HepG2 (cell line): ENCODE data around the gene SLC5A10. TPM values are rescaled to one million over a fixed set of nuclear protein-coding genes. Genes with fewer than 3 reads are reported as not detected.

ENCODE experiments used
- ATF6 ChIP-seq: sonication (generic); formaldehyde crosslinking; conservative IDR thresholded peaks from 2 replicates; pipeline ENCODE4 v1.4.0; 2020; ENCODE audit warnings: missing genetic modification reagents
- ATF7 ChIP-seq, 2 experiments: fragments of 450-650 bp in 1 of 2; sonication (generic) in 1 of 2; formaldehyde crosslinking in 1 of 2; IDR thresholded peaks; 2 replicates each; pipeline versions ENCODE4 v1.4.0 to v1.6.1; 2016 to 2020; ENCODE audit warnings: antibody characterized with exemption in 1 of 2, mild to moderate bottlenecking in 1 of 2, missing genetic modification reagents in 1 of 2
- DMAP1 ChIP-seq: IDR thresholded peaks from 2 replicates; pipeline ENCODE4 v1.6.1; 2016
- FOSL2 ChIP-seq: sonication (generic); formaldehyde crosslinking; IDR thresholded peaks from 2 replicates; pipeline ENCODE4 v1.4.0; 2020; ENCODE audit warnings: missing genetic modification reagents
- GATA4 ChIP-seq: sonication (generic); IDR thresholded peaks from 2 replicates; pipeline ENCODE4 v1.6.1; 2016; ENCODE audit warnings: antibody characterized with exemption, low read depth, borderline replicate concordance
- HDAC2 ChIP-seq: sonication (generic); formaldehyde crosslinking; IDR thresholded peaks from 2 replicates; pipeline ENCODE4 v1.4.0; 2020; ENCODE audit warnings: missing genetic modification reagents
- HHEX ChIP-seq: IDR thresholded peaks from 2 replicates; pipeline ENCODE4 v1.6.1; 2016; ENCODE audit warnings: control low read depth
- HNF4G ChIP-seq, 2 experiments: sonication (generic) in 1 of 2; formaldehyde crosslinking in 1 of 2; IDR thresholded peaks; 2 replicates each; pipeline versions ENCODE4 v1.4.0 to v1.6.1; 2011 to 2020; ENCODE audit warnings: borderline replicate concordance in 2 of 2, low read depth in 2 of 2, mild to moderate bottlenecking in 2 of 2, low read length in 1 of 2, missing genetic modification reagents in 1 of 2, moderate library complexity in 1 of 2
- HNRNPUL1 ChIP-seq: fragments of 200-400 bp; formaldehyde crosslinking; IDR thresholded peaks from 2 replicates; pipeline ENCODE4 v1.6.1; 2017; ENCODE audit warnings: low read depth, mild to moderate bottlenecking, low read length, moderate library complexity
- LRRFIP1 ChIP-seq: sonication (generic); formaldehyde crosslinking; conservative IDR thresholded peaks from 2 replicates; pipeline ENCODE4 v1.4.0; 2020; ENCODE audit warnings: missing genetic modification reagents
- RBM22 ChIP-seq: fragments of 200-400 bp; formaldehyde crosslinking; optimal IDR thresholded peaks from 2 replicates; pipeline ENCODE3; 2017; ENCODE audit warnings: mild to moderate bottlenecking, low read length, moderate library complexity
- RXRB ChIP-seq: IDR thresholded peaks from 2 replicates; pipeline ENCODE4 v1.6.1; 2016; ENCODE audit warnings: borderline replicate concordance, missing genetic modification reagents, missing compliant biosample characterization
- SMAD3 ChIP-seq: sonication (generic); formaldehyde crosslinking; IDR thresholded peaks from 2 replicates; pipeline ENCODE4 v1.4.0; 2020; ENCODE audit warnings: missing genetic modification reagents
- ZNF281 ChIP-seq: sonication (generic); formaldehyde crosslinking; IDR thresholded peaks from 2 replicates; pipeline ENCODE4 v1.4.0; 2020; ENCODE audit warnings: missing genetic modification reagents, borderline replicate concordance
- ZNF292 ChIP-seq: sonication (generic); formaldehyde crosslinking; IDR thresholded peaks from 2 replicates; pipeline ENCODE4 v1.8.1; 2022; ENCODE audit warnings: mild to moderate bottlenecking, low read depth, missing genetic modification reagents, borderline replicate concordance
- ZNF451 ChIP-seq: sonication (generic); formaldehyde crosslinking; IDR thresholded peaks from 2 replicates; pipeline ENCODE4 v1.5.0; 2020; ENCODE audit warnings: mild to moderate bottlenecking, missing genetic modification reagents
- ZNF552 ChIP-seq: sonication (generic); formaldehyde crosslinking; IDR thresholded peaks from 2 replicates; pipeline ENCODE4 v1.9.0; 2022; ENCODE audit warnings: missing genetic modification reagents, mild to moderate bottlenecking, borderline replicate concordance
- ZNF75D ChIP-seq: sonication (generic); formaldehyde crosslinking; IDR thresholded peaks from 2 replicates; pipeline ENCODE4 v1.8.1; 2023; ENCODE audit warnings: missing genetic modification reagents, mild to moderate bottlenecking, borderline replicate concordance
- ZNF784 ChIP-seq: sonication (generic); formaldehyde crosslinking; IDR thresholded peaks from 2 replicates; pipeline ENCODE4 v1.5.1; 2020; ENCODE audit warnings: missing genetic modification reagents, mild to moderate bottlenecking, borderline replicate concordance
- ZNF788 ChIP-seq: sonication (generic); formaldehyde crosslinking; IDR thresholded peaks from 2 replicates; pipeline ENCODE4 v1.5.0; 2020; ENCODE audit warnings: mild to moderate bottlenecking, missing genetic modification reagents, borderline replicate concordance
- polyA plus RNA-seq, 8 experiments: library from polyadenylated mRNA; depleted of rRNA in 3 of 8; stranded (reverse) in 7 of 8; unstranded in 1 of 8; fragments of >200 nt; fragmentation: Illumina TruSeq in 4 of 8; extraction: Trizol in 4 of 8; gene quantifications; 2 replicates each; pipeline versions ENCODE4 v1.2.1 to v1.2.3, GENCODE V29; 2011 to 2016; ENCODE audit warnings: low read depth in 4 of 8, missing spikeins in 1 of 8, mixed read lengths in 1 of 8; ENCODE audit not compliant: insufficient read depth in 1 of 8
- total RNA-seq, 5 experiments: library from RNA; depleted of rRNA; stranded (reverse); fragments of >200 nt; fragmentation: Illumina TruSeq; extraction: Trizol; gene quantifications; 2 replicates each; pipeline ENCODE4 v1.2.3, GENCODE V29; 2016; ENCODE audit warnings: low read depth in 1 of 5

Gene SLC5A10
- total and polyA plus RNA-seq, 2 of the 13 experiments (the other 11 are each of a cell fraction or from before 2014, with no cell fraction given): 0.05 TPM; not detected in 1

- TF ChIP-seq ZNF552 (no peak), HDAC2 (CRISPR knock-in tag) (0 out of 2 replicates have a peak, but pooled peaks have one; percentile 9), ATF6 (CRISPR knock-in tag) (no peak), ZNF451 (peak; percentile 56; the same call in 1 of the 2 replicates), ZNF75D (CRISPR knock-in tag) (no peak), ZNF281 (CRISPR knock-in tag) (no peak), ATF7 (IDR thresholded peaks at IDR 0.05) (no peak), ATF7 (CRISPR knock-in tag; IDR thresholded peaks at IDR 0.05) (no peak), HNRNPUL1 (no peak), LRRFIP1 (CRISPR knock-in tag) (no peak), GATA4 (no peak), ZNF788 (CRISPR knock-in tag) (0 out of 2 replicates have a peak, but pooled peaks have one; percentile 20), DMAP1 (CRISPR knock-in tag) (no peak), ZNF292 (CRISPR knock-in tag) (0 out of 2 replicates have a peak, but pooled peaks have one; percentile 14), HNF4G (IDR thresholded peaks at IDR 0.05; ENCODE audit: borderline replicate concordance, low read depth, low read length) (no peak), HNF4G (CRISPR knock-in tag; IDR thresholded peaks at IDR 0.05; ENCODE audit: borderline replicate concordance, low read depth) (no peak), RXRB (CRISPR knock-in tag) (no peak), HHEX (no peak), RBM22 (no peak), FOSL2 (CRISPR knock-in tag) (no peak), ZNF784 (no peak), SMAD3 (CRISPR knock-in tag) (no peak)
Measured at GRCh38 chr17:18950944-18951905, 740 bp upstream of the SLC5A10 start (continued).
